ENCODE data around the gene TAB3.

TAB3 gene

DNA sequence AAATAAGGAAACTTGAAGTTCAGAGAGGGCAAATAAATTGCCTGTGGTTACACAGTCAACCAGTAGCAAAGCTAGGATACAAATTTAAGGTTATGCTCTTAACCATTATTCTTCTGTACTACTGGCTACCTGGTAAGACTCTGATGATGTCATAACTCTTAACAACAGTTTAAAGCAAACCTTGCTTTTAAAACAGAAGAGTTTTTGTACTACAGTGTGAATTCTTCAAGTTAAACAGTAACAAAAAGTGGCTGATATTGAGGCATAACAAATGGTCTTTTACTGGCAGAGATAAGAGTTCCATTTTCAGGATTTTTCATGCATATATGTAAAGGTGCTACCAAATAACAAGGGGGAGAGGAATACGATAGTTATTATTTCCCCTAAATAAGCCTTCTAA lies 23.4 kb downstream of the TAB3 start:
- no peak overlapping the region for H3K9ac ChIP-seq (ENCODE audit: low read depth in 1 of 2, low read length in 2 of 2)
- no peak overlapping the region for H3K4me3 ChIP-seq (ENCODE audit: low read depth in 1 of 2, low read length in 2 of 2)
- H3K27me3 ChIP-seq (ENCODE audit: control insufficient read depth in 1 of 2, insufficient read depth in 2 of 2, low read length in 2 of 2) = no peaks in the 10 kb centered on the region
- H3K9me3 ChIP-seq (ENCODE audit: control insufficient read depth in 1 of 2, low read length in 2 of 2) = no peaks in the 10 kb centered on the region
- no peak overlapping the region for H3K27ac ChIP-seq (ENCODE audit: low read depth, low read length)
- peaks cover 0 to 11% of the 10 kb centered on the region in 2 donors for H3K36me3 ChIP-seq (ENCODE audit: control insufficient read depth in 1 of 2, insufficient read depth in 2 of 2, low read length in 2 of 2)
- H3K4me1 ChIP-seq (ENCODE audit: control insufficient read depth in 1 of 2, insufficient read depth in 2 of 2, low read length in 2 of 2) = no peaks in the 10 kb centered on the region

DNA sequence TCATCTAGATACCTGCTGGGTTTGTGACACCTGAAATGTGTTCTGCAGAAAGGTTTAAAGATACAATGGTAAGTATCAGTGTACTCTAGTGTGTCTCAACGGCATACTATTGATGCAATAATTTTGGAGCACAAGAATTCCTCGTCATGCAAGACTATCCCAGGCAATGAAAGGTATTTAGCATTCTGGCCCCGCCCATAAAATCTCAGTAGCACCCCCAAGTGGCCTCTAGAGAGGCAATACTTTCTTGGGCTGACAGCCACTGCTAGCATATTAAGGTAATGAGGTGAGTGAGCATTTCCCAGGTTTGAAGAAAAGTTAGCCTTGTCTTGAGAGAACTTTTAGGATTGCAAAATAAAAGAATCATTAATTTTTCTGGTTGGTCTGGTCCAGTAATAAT lies 24.0 kb downstream of the TAB3 start:
- no peaks in the 10 kb centered on the region for H3K9me3 ChIP-seq (ENCODE audit: control insufficient read depth in 1 of 2, low read length in 2 of 2)
- H3K36me3 ChIP-seq (ENCODE audit: control insufficient read depth in 1 of 2, insufficient read depth in 2 of 2, low read length in 2 of 2) = peaks cover 0 to 11% of the 10 kb centered on the region in 2 donors
- H3K9ac ChIP-seq (ENCODE audit: low read depth in 1 of 2, low read length in 2 of 2) = no peak overlapping the region
- no peak overlapping the region for H3K27ac ChIP-seq (ENCODE audit: low read depth, low read length)
- H3K4me1 ChIP-seq (ENCODE audit: control insufficient read depth in 1 of 2, insufficient read depth in 2 of 2, low read length in 2 of 2) = no peaks in the 10 kb centered on the region
- H3K4me3 ChIP-seq (ENCODE audit: low read depth in 1 of 2, low read length in 2 of 2) = no peak overlapping the region
- no peaks in the 10 kb centered on the region for H3K27me3 ChIP-seq (ENCODE audit: control insufficient read depth in 1 of 2, insufficient read depth in 2 of 2, low read length in 2 of 2)

DNA sequence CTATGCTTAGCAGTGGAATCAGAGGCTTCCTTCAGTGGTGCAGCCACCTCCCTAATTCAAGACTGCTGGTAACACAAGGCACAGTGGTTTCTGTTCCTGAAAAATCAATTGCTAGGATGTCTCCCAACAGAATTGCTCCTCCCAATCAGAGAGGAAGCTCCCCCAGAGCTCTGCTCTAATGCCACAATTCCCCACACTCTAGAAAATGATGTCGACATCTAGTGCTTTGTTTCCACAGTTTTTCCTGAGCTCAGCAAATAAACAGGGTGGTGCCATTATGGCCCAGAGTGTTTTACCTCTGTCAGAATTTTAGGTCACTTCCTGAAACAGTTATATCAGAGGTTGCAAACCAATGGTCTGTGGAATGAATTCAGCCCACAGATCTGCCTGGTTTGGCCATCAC lies 24.7 kb downstream of the TAB3 start:
- peaks cover 0 to 13% of the 10 kb centered on the region in 2 donors for H3K36me3 ChIP-seq (ENCODE audit: control insufficient read depth in 1 of 2, insufficient read depth in 2 of 2, low read length in 2 of 2)
- no peak overlapping the region for H3K9ac ChIP-seq (ENCODE audit: low read depth in 1 of 2, low read length in 2 of 2)
- no peak overlapping the region for H3K4me3 ChIP-seq (ENCODE audit: low read depth in 1 of 2, low read length in 2 of 2)
- H3K27me3 ChIP-seq (ENCODE audit: control insufficient read depth in 1 of 2, insufficient read depth in 2 of 2, low read length in 2 of 2) = no peaks in the 10 kb centered on the region
- no peaks in the 10 kb centered on the region for H3K4me1 ChIP-seq (ENCODE audit: control insufficient read depth in 1 of 2, insufficient read depth in 2 of 2, low read length in 2 of 2)
- no peaks in the 10 kb centered on the region for H3K9me3 ChIP-seq (ENCODE audit: control insufficient read depth in 1 of 2, low read length in 2 of 2)
- H3K27ac ChIP-seq (ENCODE audit: low read depth, low read length) = no peak overlapping the region

DNA sequence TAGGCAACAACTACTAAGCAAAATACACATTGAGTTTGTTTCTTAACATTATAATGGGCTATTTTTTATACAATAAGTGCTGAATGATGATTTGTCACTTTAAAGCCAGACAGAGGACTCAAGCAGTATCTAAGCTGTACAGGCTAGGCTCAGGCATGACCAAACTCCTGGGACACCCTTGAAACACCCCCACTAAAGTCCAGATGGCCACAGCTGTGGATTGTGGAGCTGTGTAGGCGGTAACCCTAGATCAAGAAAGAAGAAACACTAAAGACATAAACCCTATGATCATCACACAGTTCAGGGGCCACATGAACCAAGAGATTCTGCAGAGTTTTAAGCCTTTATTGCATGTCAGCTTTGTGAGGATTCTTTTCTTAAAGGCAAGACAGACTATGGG lies 25.1 kb downstream of the TAB3 start:
- Histone ChIP-seq H3K9ac (ENCODE audit: low read depth in 1 of 2, low read length in 2 of 2) (no peak overlapping the region), H3K36me3 (ENCODE audit: control insufficient read depth in 1 of 2, insufficient read depth in 2 of 2, low read length in 2 of 2) (peaks cover 2 to 17% of the 10 kb centered on the region in 2 donors)

DNA sequence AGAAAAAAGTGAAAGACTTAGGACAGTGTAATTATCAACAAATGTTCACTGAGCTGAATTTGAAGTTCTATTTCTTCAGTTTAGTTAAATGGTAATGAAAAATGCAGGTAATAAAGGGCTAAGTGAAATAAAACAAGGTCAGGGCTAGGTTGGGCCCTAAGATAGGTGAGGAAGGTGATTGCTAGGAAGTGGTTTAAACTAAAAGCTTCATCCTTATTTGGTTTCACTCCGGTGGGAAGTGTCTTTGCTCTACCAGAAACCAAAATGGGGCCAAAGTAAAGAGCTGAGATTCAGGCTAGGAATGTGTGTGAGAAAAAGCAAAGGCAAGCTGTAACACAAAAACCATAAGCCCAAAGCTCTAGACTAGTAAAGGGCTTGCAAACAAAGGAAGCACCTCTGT lies 31.0 kb downstream of the TAB3 start:
- Histone ChIP-seq H3K4me1 (ENCODE audit: control insufficient read depth in 1 of 2, insufficient read depth in 2 of 2, low read length in 2 of 2) (no peaks in the 10 kb centered on the region), H3K4me3 (ENCODE audit: low read depth in 1 of 2, low read length in 2 of 2) (no peak overlapping the region), H3K9me3 (ENCODE audit: control insufficient read depth in 1 of 2, low read length in 2 of 2) (no peaks in the 10 kb centered on the region), H3K27ac (ENCODE audit: low read depth, low read length) (no peak overlapping the region), H3K27me3 (ENCODE audit: control insufficient read depth in 1 of 2, insufficient read depth in 2 of 2, low read length in 2 of 2) (no peaks in the 10 kb centered on the region), H3K36me3 (ENCODE audit: control insufficient read depth in 1 of 2, insufficient read depth in 2 of 2, low read length in 2 of 2) (peaks cover 15 to 23% of the 10 kb centered on the region in 2 donors), H3K9ac (ENCODE audit: low read depth in 1 of 2, low read length in 2 of 2) (no peak overlapping the region)

More for the DNA sequence above, 25.1 kb downstream of the TAB3 start:
- no peak overlapping the region for H3K27ac ChIP-seq (ENCODE audit: low read depth, low read length)
- H3K4me3 ChIP-seq (ENCODE audit: low read depth in 1 of 2, low read length in 2 of 2) = no peak overlapping the region
- no peaks in the 10 kb centered on the region for H3K9me3 ChIP-seq (ENCODE audit: control insufficient read depth in 1 of 2, low read length in 2 of 2)
- no peaks in the 10 kb centered on the region for H3K27me3 ChIP-seq (ENCODE audit: control insufficient read depth in 1 of 2, insufficient read depth in 2 of 2, low read length in 2 of 2)
- no peaks in the 10 kb centered on the region for H3K4me1 ChIP-seq (ENCODE audit: control insufficient read depth in 1 of 2, insufficient read depth in 2 of 2, low read length in 2 of 2)

DNA sequence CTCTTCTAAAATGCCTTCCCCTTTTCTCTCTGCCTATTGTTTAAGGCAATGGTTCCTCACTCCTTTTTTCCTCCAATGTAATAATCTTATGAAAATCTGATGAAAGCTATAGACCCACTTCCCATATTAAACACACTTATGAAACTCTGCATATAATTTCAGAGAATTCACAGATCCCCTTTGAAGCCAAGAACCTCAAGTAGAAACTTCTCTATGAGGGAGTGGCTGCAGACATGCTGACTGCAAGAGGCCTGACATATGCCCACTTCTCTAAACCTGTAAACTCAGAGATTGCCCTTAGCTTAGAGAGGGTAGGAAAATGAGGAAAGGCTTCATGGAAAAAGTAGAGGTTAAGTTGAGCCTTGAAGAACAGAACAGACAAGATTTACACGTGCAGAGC lies 37.6 kb downstream of the TAB3 start:
- Histone ChIP-seq H3K4me3 (ENCODE audit: low read depth in 1 of 2, low read length in 2 of 2) (no peak overlapping the region), H3K4me1 (ENCODE audit: control insufficient read depth in 1 of 2, insufficient read depth in 2 of 2, low read length in 2 of 2) (no peaks in the 10 kb centered on the region), H3K27me3 (ENCODE audit: control insufficient read depth in 1 of 2, insufficient read depth in 2 of 2, low read length in 2 of 2) (no peaks in the 10 kb centered on the region), H3K9ac (ENCODE audit: low read depth in 1 of 2, low read length in 2 of 2) (no peak overlapping the region), H3K9me3 (ENCODE audit: control insufficient read depth in 1 of 2, low read length in 2 of 2) (no peaks in the 10 kb centered on the region), H3K27ac (ENCODE audit: low read depth, low read length) (no peak overlapping the region), H3K36me3 (ENCODE audit: control insufficient read depth in 1 of 2, insufficient read depth in 2 of 2, low read length in 2 of 2) (peaks cover 9 to 11% of the 10 kb centered on the region in 2 donors)

DNA sequence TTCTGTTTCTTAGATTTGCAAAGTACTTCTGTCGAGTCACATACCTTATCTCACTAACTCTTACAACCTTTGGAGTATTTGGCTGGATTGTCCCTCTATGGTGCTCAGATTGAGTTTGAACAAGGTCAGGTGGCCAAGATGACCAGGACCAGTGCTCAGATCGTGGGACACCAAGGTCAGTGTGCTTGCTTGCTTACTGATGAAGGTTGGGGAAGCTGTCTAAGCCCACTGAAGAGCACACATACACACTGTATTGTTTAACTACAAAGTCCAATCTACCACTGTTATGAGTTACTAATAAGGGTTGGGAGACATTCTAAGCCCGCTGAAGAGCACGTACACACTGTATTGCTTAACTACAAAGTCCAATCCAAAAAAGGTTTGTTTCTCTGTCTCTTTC lies 53.7 kb downstream of the TAB3 start:
- Histone ChIP-seq H3K9me3 (ENCODE audit: control insufficient read depth in 1 of 2, low read length in 2 of 2) (no peaks in the 10 kb centered on the region), H3K36me3 (ENCODE audit: control insufficient read depth in 1 of 2, insufficient read depth in 2 of 2, low read length in 2 of 2) (peaks cover 2 to 20% of the 10 kb centered on the region in 2 donors)

DNA sequence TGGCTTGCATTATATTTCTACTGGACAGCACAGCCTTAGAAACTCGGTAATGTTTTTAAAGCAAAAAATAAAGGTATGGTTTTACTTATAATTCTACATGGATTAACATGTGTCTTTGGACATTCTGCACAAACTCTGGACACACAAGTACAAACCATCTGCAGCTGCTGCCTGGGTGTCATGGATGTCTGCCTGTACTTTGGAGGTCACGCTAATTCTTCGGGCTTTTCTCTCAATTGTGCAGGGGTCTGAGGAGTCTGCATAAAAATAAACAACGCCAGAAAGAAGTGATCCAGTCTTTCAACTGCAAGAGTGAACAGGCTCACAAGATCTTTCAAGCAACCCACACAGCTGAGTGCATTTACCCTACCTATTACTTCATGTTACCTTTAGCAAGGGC lies 55.2 kb downstream of the TAB3 start:
- no peaks in the 10 kb centered on the region for H3K27me3 ChIP-seq (ENCODE audit: control insufficient read depth in 1 of 2, insufficient read depth in 2 of 2, low read length in 2 of 2)
- H3K9ac ChIP-seq (ENCODE audit: low read depth in 1 of 2, low read length in 2 of 2) = no peak overlapping the region
- H3K4me3 ChIP-seq (ENCODE audit: low read depth in 1 of 2, low read length in 2 of 2) = no peak overlapping the region
- no peak overlapping the region for H3K27ac ChIP-seq (ENCODE audit: low read depth, low read length)
- H3K36me3 ChIP-seq (ENCODE audit: control insufficient read depth in 1 of 2, insufficient read depth in 2 of 2, low read length in 2 of 2) = peaks cover 0 to 20% of the 10 kb centered on the region in 2 donors
- no peaks in the 10 kb centered on the region for H3K9me3 ChIP-seq (ENCODE audit: control insufficient read depth in 1 of 2, low read length in 2 of 2)
- no peaks in the 10 kb centered on the region for H3K4me1 ChIP-seq (ENCODE audit: control insufficient read depth in 1 of 2, insufficient read depth in 2 of 2, low read length in 2 of 2)

More for the DNA sequence above, 53.7 kb downstream of the TAB3 start:
- no peaks in the 10 kb centered on the region for H3K27me3 ChIP-seq (ENCODE audit: control insufficient read depth in 1 of 2, insufficient read depth in 2 of 2, low read length in 2 of 2)
- no peak overlapping the region for H3K9ac ChIP-seq (ENCODE audit: low read depth in 1 of 2, low read length in 2 of 2)
- no peaks in the 10 kb centered on the region for H3K4me1 ChIP-seq (ENCODE audit: control insufficient read depth in 1 of 2, insufficient read depth in 2 of 2, low read length in 2 of 2)
- no peak overlapping the region for H3K4me3 ChIP-seq (ENCODE audit: low read depth in 1 of 2, low read length in 2 of 2)
- H3K27ac ChIP-seq (ENCODE audit: low read depth, low read length) = no peak overlapping the region

DNA sequence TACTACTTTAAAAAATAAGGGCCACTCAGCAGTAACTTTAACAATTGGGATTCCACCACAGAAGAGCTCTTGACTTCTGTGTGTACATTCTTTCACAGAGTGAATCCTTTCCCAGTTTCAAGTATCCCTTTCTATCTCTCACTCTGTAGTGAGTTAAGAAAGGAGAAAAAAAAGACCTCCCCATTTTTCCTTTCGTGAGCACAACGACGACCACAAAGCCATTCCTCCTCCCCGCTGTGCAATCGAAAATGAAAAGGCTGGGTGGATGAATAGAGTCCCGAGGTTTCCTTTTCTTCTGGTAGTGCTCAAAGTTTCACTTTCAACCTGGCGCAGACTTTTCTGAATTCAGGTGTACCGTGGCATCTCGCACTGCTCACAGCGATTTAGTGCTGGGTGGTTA lies 58.0 kb downstream of the TAB3 start:
- Histone ChIP-seq H3K27ac (ENCODE audit: low read depth, low read length) (no peak overlapping the region), H3K27me3 (ENCODE audit: control insufficient read depth in 1 of 2, insufficient read depth in 2 of 2, low read length in 2 of 2) (no peaks in the 10 kb centered on the region), H3K4me1 (ENCODE audit: control insufficient read depth in 1 of 2, insufficient read depth in 2 of 2, low read length in 2 of 2) (no peaks in the 10 kb centered on the region), H3K9me3 (ENCODE audit: control insufficient read depth in 1 of 2, low read length in 2 of 2) (no peaks in the 10 kb centered on the region), H3K9ac (ENCODE audit: low read depth in 1 of 2, low read length in 2 of 2) (no peak overlapping the region), H3K36me3 (ENCODE audit: control insufficient read depth in 1 of 2, insufficient read depth in 2 of 2, low read length in 2 of 2) (peaks cover 0 to 8% of the 10 kb centered on the region in 2 donors), H3K4me3 (ENCODE audit: low read depth in 1 of 2, low read length in 2 of 2) (no peak overlapping the region)

DNA sequence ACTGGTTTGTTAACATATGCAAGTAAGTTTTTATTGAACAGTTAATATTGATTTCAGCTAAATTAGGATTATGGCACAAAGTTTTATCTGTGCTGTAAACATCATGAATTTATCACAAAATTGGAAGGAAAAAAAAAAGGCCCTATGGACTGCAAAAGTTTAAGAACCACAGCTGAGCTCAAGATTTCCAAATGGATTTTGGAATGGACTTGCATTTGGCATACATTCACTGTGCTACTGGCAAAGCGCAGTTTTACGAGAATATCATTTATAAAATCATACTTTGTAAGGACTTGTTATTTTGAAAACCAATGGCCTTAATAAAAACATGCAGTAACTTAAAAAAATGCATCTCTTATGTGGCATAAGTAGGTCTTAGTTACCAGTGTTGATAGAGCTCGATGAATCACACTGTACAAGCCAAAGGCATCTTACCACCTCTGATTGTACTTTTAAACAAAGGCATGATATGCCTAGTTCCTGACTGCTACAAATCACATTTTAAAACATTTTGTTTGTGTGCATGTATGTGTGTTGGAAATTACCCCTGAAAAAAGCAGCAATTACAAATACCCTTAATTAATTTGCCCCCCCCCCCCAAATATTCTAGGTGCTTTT lies 58.6 kb downstream of the TAB3 start:
- Histone ChIP-seq H3K27ac (ENCODE audit: low read depth, low read length) (no peak overlapping the region), H3K9me3 (ENCODE audit: control insufficient read depth in 1 of 2, low read length in 2 of 2) (no peaks in the 10 kb centered on the region), H3K27me3 (ENCODE audit: control insufficient read depth in 1 of 2, insufficient read depth in 2 of 2, low read length in 2 of 2) (no peaks in the 10 kb centered on the region), H3K4me3 (ENCODE audit: low read depth in 1 of 2, low read length in 2 of 2) (no peak overlapping the region), H3K4me1 (ENCODE audit: control insufficient read depth in 1 of 2, insufficient read depth in 2 of 2, low read length in 2 of 2) (no peaks in the 10 kb centered on the region), H3K9ac (ENCODE audit: low read depth in 1 of 2, low read length in 2 of 2) (no peak overlapping the region), H3K36me3 (ENCODE audit: control insufficient read depth in 1 of 2, insufficient read depth in 2 of 2, low read length in 2 of 2) (peaks cover 0 to 6% of the 10 kb centered on the region in 2 donors)

DNA sequence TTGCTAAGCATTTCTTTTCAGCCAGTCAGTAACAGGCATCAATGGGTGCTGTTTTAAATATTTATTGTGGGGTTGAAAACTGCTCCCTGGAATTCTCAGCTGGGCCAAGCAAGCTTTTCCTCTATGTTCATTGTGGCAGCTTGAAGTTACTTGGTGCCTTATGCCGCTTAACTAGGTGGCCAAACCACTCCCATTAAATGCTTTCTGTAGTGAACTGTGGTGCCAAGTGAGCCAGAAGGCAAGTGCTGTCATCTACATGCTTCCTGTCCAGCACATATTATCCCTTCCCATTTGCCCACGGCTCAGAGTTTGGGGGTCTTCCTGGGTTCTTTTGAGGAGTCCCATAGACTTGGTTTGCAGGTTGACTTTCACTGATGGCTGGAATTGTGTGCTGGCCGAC lies 64.8 kb downstream of the TAB3 start:
- Histone ChIP-seq H3K4me1 (ENCODE audit: control insufficient read depth in 1 of 2, insufficient read depth in 2 of 2, low read length in 2 of 2) (no peaks in the 10 kb centered on the region), H3K27ac (ENCODE audit: low read depth, low read length) (no peak overlapping the region), H3K27me3 (ENCODE audit: control insufficient read depth in 1 of 2, insufficient read depth in 2 of 2, low read length in 2 of 2) (no peaks in the 10 kb centered on the region), H3K9me3 (ENCODE audit: control insufficient read depth in 1 of 2, low read length in 2 of 2) (no peaks in the 10 kb centered on the region), H3K9ac (ENCODE audit: low read depth in 1 of 2, low read length in 2 of 2) (no peak overlapping the region), H3K4me3 (ENCODE audit: low read depth in 1 of 2, low read length in 2 of 2) (no peak overlapping the region), H3K36me3 (ENCODE audit: control insufficient read depth in 1 of 2, insufficient read depth in 2 of 2, low read length in 2 of 2) (no peaks in the 10 kb centered on the region)
